Measurements from ENCODE around the gene PRMT5.
"Not testable (repeated sequence)": the region's sequence is repeated elsewhere in the genome, so short reads cannot be mapped to it uniquely, and the experiment has no call there.

Gene PRMT5

DNA sequence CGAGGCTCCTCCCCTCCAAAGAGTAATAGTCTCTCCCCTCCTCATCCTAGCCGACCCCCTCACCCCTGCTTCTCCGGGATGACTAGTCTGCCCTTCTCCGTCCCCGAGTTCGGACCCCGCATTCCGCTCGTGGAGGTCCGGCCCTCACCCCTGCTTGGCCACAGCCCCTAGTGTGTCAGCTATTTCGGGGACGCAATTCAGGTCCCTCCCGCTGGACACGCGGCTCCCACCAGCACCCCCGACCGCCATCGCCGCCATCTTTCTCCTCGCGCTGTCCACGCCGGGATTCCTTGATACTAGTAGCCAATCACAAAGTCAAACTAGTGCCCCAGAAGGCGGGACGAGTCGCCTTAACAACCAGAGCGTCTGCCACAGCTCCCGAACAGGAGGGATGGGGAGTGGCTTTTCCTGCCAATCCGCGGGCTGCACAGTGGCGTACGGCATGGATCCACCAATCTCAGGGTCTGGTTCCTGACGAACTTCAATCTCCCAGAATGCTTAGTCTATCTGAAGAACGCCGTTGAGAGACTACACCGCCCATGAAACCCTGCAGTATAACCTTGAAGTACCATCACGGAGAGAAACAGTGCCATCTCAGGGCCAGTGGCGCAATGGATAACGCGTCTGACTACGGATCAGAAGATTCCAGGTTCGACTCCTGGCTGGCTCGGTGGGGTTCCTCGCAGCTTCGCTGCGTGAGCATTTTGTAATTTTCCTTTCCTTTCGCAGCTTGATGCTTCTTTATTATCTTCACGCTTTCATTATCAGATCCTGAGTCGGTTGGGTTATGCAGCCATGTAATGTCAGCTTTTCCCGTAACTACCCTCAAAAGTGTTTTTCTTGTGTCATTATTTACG, at the start of gene PRMT5:
PRMT5 (minus strand) TSS at position 273 of the 857 bp plus-strand sequence; CDS start at position 258, 15 bp downstream.
- peak; percentile 93 to 98 for DNase-seq

- no peak for DNase-seq
Measured at GRCh38 chr14:22978487-22978837, 49.3 kb upstream of the PRMT5 start.

DNA sequence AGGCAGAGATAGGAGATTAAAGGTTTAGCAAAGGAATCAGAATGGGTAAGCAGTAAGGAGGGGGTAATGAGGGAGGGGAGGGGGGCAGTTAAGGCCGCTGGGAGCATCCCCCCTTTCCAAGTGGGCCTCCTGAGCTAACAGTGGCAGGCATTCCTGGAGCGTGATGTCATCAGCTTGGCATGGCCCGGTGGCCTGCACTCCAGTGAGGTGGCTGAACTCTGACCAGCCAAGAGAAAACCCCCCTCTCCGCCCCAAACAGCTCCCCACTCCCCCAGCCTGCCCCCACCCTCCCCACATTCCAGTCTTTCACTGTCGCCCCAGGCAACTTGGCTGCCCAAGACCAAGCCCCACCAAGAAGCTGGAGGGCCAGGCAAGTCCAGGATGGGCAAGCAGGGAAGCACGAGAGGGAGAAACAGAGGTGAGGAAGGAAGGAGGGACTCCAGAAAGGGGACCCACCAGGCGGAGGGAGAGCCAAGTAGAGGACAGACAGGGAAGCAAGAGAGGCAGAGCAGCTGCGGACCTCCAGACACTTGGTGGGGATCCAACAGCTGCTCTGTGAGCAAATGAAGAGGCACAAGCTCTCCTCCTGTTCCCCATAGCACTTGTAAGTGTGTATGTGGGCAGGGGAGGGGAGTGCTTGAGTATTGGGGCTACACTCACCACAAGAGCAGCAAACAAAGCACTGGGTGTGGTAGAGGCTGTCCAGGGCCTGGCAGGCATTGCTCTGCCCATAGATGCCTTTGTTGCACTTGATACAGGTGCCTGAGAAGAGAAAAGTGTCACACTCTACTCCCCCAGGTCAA, 48.7 kb upstream of the PRMT5 start:
- no peak for DNase-seq

GRCh38 chr14:22977434-22977683, 48.2 kb upstream of the PRMT5 start:
- DNase-seq, result no peak

DNA sequence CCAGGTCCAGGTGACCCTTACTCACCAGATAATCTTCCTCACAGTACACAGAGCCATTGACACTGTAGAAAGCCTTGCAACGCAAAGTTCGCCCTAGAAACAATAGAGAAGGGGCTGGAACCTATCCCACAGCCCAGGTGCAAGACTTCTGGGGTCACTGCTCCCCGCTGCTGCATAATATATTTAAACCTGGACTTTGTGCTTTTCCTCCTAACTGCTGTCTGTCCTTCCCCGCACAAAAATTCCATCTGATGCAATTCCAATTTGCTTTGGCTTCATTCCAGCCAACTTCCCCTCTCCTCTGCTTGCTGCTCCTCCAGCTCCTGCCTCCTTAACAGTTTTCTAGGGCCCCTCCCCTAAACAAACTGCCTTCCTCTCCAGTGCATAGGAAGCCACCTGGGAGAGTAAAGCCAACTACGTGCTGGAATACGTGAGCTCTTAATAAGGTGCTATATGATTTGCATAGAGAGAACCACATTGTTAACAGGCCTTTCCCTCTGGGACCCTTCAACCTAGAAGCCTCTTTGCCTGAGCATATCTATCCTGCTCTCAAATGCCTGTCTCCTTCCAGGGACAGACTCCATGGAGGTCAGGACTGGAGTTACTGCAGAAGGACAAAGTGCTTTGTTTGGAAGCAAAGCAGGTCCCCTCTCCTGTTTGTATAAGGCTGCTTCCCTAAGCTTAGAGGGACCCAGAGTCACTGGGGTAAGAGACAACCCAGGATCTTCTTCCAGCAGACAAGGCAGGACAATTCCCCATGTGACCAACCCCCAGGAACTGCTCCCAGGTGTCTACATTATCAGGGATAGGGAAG, 47.7 kb upstream of the PRMT5 start:
- DNase-seq, result no peak

DNA sequence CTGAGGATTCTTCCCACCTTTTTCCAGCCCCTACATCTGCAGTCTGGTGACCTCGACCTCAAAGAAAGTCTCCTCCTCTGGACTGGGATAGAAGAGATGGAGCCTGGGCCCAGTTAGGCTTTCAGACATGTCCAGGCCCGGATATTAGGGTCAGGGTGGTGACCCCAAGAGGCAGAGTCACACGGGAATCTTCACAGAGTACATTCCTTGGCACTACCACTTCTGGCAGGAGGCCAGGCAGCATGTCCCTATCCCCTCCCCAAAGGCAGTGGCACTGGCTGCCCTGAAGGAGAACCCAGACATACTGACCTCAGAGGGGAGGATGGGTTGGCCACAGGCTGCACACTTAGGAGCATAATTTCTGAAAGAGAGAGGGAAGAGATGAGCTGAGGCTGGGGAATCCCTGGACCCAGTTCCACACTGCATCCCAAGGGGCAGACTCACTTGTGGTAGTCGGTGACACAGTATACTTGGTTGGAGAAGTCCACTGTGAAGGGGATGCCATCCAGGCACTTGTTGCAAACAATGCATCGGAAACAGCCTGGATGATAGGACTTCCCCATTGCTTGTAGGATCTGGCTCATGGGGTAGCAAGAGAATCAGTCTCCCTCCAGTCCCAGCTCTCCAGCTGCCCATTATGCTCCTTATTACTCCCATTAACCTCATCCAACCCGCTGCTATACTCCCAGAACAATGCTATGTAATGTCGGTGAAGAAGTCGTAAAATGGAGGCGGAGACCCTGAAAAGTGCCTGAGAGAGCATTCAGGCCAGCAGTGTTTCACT, 45.5 kb upstream of the PRMT5 start:
- no peak for DNase-seq

- DNase-seq, result peak; percentile 19 to 29
Measured at GRCh38 chr14:22973217-22974032, 44.2 kb upstream of the PRMT5 start.

GRCh38 chr14:22972313-22972930, 43.2 kb upstream of the PRMT5 start:
- DNase-seq, result no peak

GRCh38 chr14:22971152-22971551, 42.0 kb upstream of the PRMT5 start:
- DNase-seq, result no peak

- no peak for DNase-seq
Measured at GRCh38 chr14:22966783-22967269, 37.6 kb upstream of the PRMT5 start.

- not testable (repeated sequence) for DNase-seq
Measured at GRCh38 chr14:22965916-22966782, 37.0 kb upstream of the PRMT5 start.

DNA sequence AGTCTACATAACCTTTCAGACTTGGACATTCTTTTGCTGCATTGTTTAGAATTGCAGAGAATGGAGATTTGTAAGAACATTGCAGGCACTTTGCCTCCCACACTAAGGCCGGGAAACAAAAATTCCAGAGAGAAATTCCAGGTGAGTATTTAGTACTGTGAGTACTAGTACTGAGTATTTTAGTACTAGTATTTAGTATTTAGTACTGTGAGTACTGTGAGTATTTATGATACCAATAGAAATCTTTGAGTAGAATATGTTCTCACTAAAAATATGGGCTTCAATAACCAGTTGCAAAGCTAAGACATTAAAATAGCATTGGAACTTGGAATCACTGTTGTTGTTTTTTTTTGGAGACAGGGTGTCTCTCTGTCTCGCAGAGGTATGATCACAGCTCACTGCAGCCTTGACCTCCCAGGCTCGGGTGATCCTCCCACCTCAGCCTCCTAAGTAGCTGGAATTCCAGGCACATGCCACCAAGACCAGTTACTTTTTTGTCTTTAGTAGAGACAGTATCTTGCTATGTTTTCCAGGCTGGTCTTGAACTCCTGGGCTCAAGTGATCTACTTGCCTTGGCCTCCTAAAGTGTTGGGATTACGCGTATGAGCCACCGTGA, 33.0 kb upstream of the PRMT5 start:
- DNase-seq, result no peak

- no peak for DNase-seq
Measured at GRCh38 chr14:22955702-22956569, 26.8 kb upstream of the PRMT5 start.

DNA sequence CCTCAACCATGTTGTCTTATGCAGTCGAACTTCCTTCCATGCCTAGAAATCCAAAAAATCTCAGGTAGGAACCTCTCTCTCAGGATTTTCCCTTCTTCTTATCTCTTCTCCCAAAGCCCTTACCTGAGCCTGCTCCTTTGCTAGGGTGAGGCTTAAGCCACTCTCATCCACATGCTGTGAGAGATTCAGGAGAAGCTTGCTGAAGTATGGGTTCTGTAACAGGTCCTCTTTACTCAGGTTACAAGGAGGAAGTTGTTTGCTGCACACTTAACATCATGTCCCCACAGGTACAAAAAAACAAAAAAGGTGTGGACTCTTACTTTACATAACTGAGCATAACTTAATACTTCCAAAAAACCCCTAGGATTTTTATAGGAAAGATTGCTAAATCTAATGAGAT, 23.2 kb upstream of the PRMT5 start:
- DNase-seq, result no peak

DNA sequence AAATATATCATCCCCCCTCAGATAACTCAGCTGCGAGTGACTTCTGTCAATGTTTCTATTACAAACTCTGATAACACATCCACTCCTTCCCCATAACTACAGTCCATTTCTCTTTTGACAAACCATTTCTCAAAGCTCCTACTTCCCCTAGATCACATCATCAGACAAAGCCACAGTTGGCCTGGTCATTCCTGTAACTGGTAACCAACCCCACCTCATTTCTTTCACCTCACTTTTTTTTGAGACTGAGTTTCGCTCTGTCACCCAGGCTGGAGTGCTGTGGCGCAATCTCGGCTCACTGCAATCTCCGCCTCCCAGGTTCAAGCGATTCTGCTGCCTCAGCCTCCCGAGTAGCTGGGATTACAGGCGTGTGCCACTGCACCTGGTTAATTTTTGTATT, 22.6 kb upstream of the PRMT5 start:
- not testable (repeated sequence) for DNase-seq

DNA sequence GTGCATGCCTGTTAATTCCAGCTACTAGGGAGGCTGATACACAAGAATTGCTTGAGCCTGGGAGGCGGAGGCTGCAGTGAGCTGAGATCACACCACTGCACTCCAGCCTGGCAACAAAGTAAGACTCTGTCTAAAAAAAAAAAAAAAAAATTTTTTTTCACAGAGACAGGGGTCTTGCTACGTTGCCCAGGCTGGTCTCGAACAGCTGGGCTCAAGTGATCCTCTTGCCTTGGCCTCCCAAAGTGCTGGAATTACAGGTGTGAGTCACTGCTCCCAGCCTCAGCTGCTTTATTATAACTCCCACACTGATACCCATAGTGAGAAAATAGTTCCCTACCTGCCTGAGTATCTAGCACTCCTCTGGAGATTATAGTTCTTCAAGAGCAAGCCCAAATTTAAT, 16.5 kb upstream of the PRMT5 start:
- DNase-seq, result no peak

GRCh38 chr14:22939684-22940083, 10.5 kb upstream of the PRMT5 start:
- no peak for DNase-seq

GRCh38 chr14:22935156-22935555, 6.0 kb upstream of the PRMT5 start:
- DNase-seq, result no peak

GRCh38 chr14:22932146-22932545, 3.0 kb upstream of the PRMT5 start:
- DNase-seq, result no peak

Data from stimulated activated CD4-positive, alpha-beta T cell treated with anti-CD3 and anti-CD28 coated beads, Interleukin-4, amount 100 ng/mL, for 4 hours (primary cell).